Fibroblast of lung (primary cell): Measurements from ENCODE around the gene GAL3ST2. TPM values are rescaled to one million over a fixed set of nuclear protein-coding genes. Genes with fewer than 3 reads are reported as not detected.

ENCODE experiments used
- DNase-seq, 2 donors: peaks; one replicate each; pipeline versions ENCODE4 v3.0.0 to v3.0.0-alpha.2; 2010; ENCODE audit warnings: low read depth in 2 of 2
- H2AFZ ChIP-seq: 2 replicates; pipeline ENCODE4 v1.5.1; 2012; ENCODE audit warnings: low read length, control low read depth, inconsistent platforms
- H3K27ac ChIP-seq: 2 replicates; pipeline ENCODE4 v1.5.1; 2011; ENCODE audit warnings: low read length, control low read depth; ENCODE audit not compliant: insufficient read depth
- H3K27me3 ChIP-seq: 2 replicates; pipeline ENCODE4 v1.5.1; 2011; ENCODE audit warnings: mild to moderate bottlenecking, low read length; ENCODE audit not compliant: control insufficient read depth, insufficient read depth
- H3K36me3 ChIP-seq: 2 replicates; pipeline ENCODE4 v1.5.1; 2011; ENCODE audit warnings: low read length; ENCODE audit not compliant: control insufficient read depth, insufficient read depth
- H3K4me1 ChIP-seq: 2 replicates; pipeline ENCODE4 v1.5.1; 2011; ENCODE audit warnings: low read length; ENCODE audit not compliant: control insufficient read depth, insufficient read depth; ENCODE audit errors: extremely low read depth
- H3K4me2 ChIP-seq: 2 replicates; pipeline ENCODE4 v1.5.1; 2011; ENCODE audit warnings: low read length, control low read depth; ENCODE audit not compliant: insufficient read depth; ENCODE audit errors: extremely low read depth
- H3K4me3 ChIP-seq, 4 experiments: fragments of 200-600 bp in 1 of 4; sonication (generic) in 1 of 4; replicated peaks in 1 of 4; 2 replicates each; pipeline ENCODE4 v1.5.1; 2011 to 2016; ENCODE audit warnings: low read length in 4 of 4, low read depth in 3 of 4, mild to moderate bottlenecking in 3 of 4, control low read depth in 2 of 4, inconsistent platforms in 1 of 4, mixed read lengths in 1 of 4; ENCODE audit not compliant: insufficient read depth in 1 of 4; ENCODE audit errors: control extremely low read depth in 1 of 4
- H3K79me2 ChIP-seq: 2 replicates; pipeline ENCODE4 v1.5.1; 2012; ENCODE audit warnings: mild to moderate bottlenecking, low read length, inconsistent platforms; ENCODE audit not compliant: control insufficient read depth, insufficient read depth
- H3K9ac ChIP-seq: 2 replicates; pipeline ENCODE4 v1.5.1; 2011; ENCODE audit warnings: mild to moderate bottlenecking, low read length, control low read depth; ENCODE audit not compliant: insufficient read depth
- H3K9me3 ChIP-seq: 2 replicates; pipeline ENCODE4 v1.5.1; 2012; ENCODE audit warnings: low read depth, low read length; ENCODE audit not compliant: control insufficient read depth, insufficient read depth
- H4K20me1 ChIP-seq: 2 replicates; pipeline ENCODE4 v1.5.1; 2011; ENCODE audit warnings: low read length; ENCODE audit not compliant: control insufficient read depth, insufficient read depth; ENCODE audit errors: extremely low read depth
- CTCF ChIP-seq, 2 donors: IDR thresholded peaks in 1 of 2; conservative IDR thresholded peaks in 1 of 2; 1 replicate in 1 of 2; 2 replicates in 1 of 2; pipeline ENCODE4 v1.5.1; 2011 to 2012; ENCODE audit warnings: low read length in 2 of 2, control low read depth in 1 of 2, inconsistent platforms in 1 of 2, low read depth in 1 of 2, mild to moderate bottlenecking in 1 of 2
- EZH2 ChIP-seq: IDR thresholded peaks from 2 replicates; pipeline ENCODE4 v1.5.1; 2012; ENCODE audit warnings: low read length, control low read depth, mild to moderate bottlenecking; ENCODE audit errors: missing control alignments
- polyA plus RNA-seq, 2 donors: library from polyadenylated mRNA; depleted of rRNA in 1 of 2; stranded (reverse) in 1 of 2; unstranded in 1 of 2; fragments of >200 nt; gene quantifications; 2 replicates each; pipeline ENCODE4 v1.2.1, GENCODE V29; 2011 to 2012; ENCODE audit warnings: missing spikeins in 1 of 2
- total RNA-seq: library from RNA; depleted of rRNA; stranded (reverse); fragments of >200 nt; gene quantifications from 2 replicates; pipeline ENCODE4 v1.2.1, GENCODE V29; 2014

The GAL3ST2 gene
- total and polyA plus RNA-seq, 2 donors (not counting 1 experiment from before 2014, with no cell fraction given), result 0.17 TPM; not detected in 1

- Histone ChIP-seq H3K4me3 (no peak overlapping the region), H3K9ac (no peak overlapping the region), H3K4me1 (no peaks in the 10 kb centered on the region), H3K27ac (no peak overlapping the region), H2AFZ (no peak overlapping the region), H3K27me3 (no peaks in the 10 kb centered on the region), H4K20me1 (no peaks in the 10 kb centered on the region), H3K4me2 (no peak overlapping the region), H3K9me3 (no peaks in the 10 kb centered on the region), H3K36me3 (no peaks in the 10 kb centered on the region), H3K79me2 (no peaks in the 10 kb centered on the region)
- TF ChIP-seq CTCF (conservative IDR thresholded peaks at IDR 0.05 in 1 of 2, IDR thresholded peaks at IDR 0.05 in 1 of 2; ENCODE audit: low read depth in 1 of 2, low read length in 2 of 2) (no peak), EZH2 (no peak)
- DNase-seq, result no peak
Measured at GRCh38 chr2:241851325-241852115, 74.9 kb downstream of the GAL3ST2 start.

DNA sequence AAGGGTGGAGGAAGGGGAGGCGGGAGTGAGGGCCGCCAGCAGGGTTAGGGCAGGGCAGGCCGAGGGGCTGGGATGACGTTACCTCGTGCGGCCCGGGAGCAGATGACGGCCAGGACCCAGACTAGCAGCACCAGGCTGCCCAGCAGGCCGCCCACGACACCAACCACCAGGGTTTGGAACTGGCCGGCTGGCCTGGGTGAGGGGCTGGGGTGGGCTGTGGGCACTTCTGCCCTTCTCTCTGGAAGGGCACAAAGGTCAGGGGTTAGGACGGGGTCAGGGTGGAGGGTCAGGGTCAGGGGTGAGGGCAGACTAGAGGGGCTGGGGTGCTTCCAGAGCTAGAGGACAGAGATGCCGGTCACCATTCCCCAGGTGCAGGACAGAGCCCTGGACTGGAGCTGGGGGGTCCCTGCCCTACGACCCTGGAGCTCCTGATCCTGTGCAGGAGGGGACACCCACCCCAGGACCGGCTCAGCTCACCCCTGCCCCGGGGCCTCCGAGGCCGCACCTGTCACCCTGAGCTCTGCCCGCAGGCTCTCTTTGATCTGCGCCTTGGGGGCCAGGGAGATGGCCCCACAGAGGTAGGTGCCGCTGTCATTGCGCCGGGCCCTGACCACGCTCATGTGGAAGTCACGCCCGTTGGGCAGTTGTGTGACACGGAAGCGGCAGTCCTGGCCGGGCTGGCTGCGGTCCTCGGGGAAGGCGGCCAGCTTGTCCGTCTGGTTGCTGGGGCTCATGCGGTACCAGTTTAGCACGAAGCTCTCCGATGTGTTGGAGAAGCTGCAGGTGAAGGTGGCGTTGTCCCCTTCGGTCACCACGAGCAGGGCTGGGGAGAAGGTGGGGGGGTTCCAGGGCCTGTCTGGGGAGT is 75.7 kb downstream of the GAL3ST2 start:
- Histone ChIP-seq H3K36me3 (no peaks in the 10 kb centered on the region), H3K4me1 (no peaks in the 10 kb centered on the region), H3K79me2 (no peaks in the 10 kb centered on the region), H2AFZ (no peak overlapping the region), H3K27ac (no peak overlapping the region), H3K4me2 (no peak overlapping the region), H3K9me3 (no peaks in the 10 kb centered on the region), H3K4me3 (no peak overlapping the region), H3K9ac (no peak overlapping the region), H3K27me3 (no peaks in the 10 kb centered on the region), H4K20me1 (no peaks in the 10 kb centered on the region)
- TF ChIP-seq EZH2 (no peak), CTCF (conservative IDR thresholded peaks at IDR 0.05 in 1 of 2, IDR thresholded peaks at IDR 0.05 in 1 of 2; ENCODE audit: low read depth in 1 of 2, low read length in 2 of 2) (no peak)
- no peak for DNase-seq

GRCh38 chr2:241852981-241853631 is 76.5 kb downstream of the GAL3ST2 start:
- Histone ChIP-seq H4K20me1 (no peaks in the 10 kb centered on the region), H3K4me1 (no peaks in the 10 kb centered on the region), H3K27me3 (no peaks in the 10 kb centered on the region), H3K9me3 (no peaks in the 10 kb centered on the region), H3K79me2 (no peaks in the 10 kb centered on the region), H3K4me2 (no peak overlapping the region), H3K27ac (no peak overlapping the region), H3K36me3 (no peaks in the 10 kb centered on the region), H2AFZ (no peak overlapping the region), H3K9ac (no peak overlapping the region), H3K4me3 (no peak overlapping the region)
- DNase-seq, result no peak
- TF ChIP-seq EZH2 (no peak), CTCF (conservative IDR thresholded peaks at IDR 0.05 in 1 of 2, IDR thresholded peaks at IDR 0.05 in 1 of 2; ENCODE audit: low read depth in 1 of 2, low read length in 2 of 2) (no peak)
